Neural progenitor cell (in vitro differentiated cells): ENCODE results near the gene FCRL3. TPM values are rescaled to one million over a fixed set of nuclear protein-coding genes. Genes with fewer than 3 reads are reported as not detected.

Experiments
- DNase-seq: peaks from one replicate; pipeline ENCODE4 v3.0.0-alpha.2; 2016; ENCODE audit warnings: low spot score
- H2AFZ ChIP-seq: fragments of 200-600 bp; sonication (generic); replicated peaks from 2 replicates; pipeline ENCODE4 v1.6.1; 2016; ENCODE audit warnings: antibody characterized with exemption
- H3F3A ChIP-seq: fragments of 200-600 bp; sonication (generic); 2 replicates; pipeline ENCODE4 v1.6.1; 2016; ENCODE audit warnings: antibody characterized with exemption, low read depth
- H3K27ac ChIP-seq: fragments of 200-600 bp; sonication (generic); 2 replicates; pipeline ENCODE4 v1.5.1; 2016; ENCODE audit warnings: mild to moderate bottlenecking
- H3K27me3 ChIP-seq: fragments of 200-600 bp; sonication (generic); 2 replicates; pipeline ENCODE4 v1.6.1; 2016; ENCODE audit warnings: mild to moderate bottlenecking, moderate library complexity
- H3K36me3 ChIP-seq: fragments of 200-600 bp; sonication (generic); 2 replicates; pipeline ENCODE4 v1.5.1; 2016
- H3K4me1 ChIP-seq: fragments of 200-600 bp; sonication (generic); 2 replicates; pipeline ENCODE4 v1.6.1; 2016; ENCODE audit warnings: mixed run types
- H3K4me2 ChIP-seq: fragments of 200-600 bp; sonication (generic); 2 replicates; pipeline ENCODE4 v1.6.1; 2016
- H3K4me3 ChIP-seq: fragments of 200-600 bp; sonication (generic); 2 replicates; pipeline ENCODE4 v1.5.1; 2016
- H3K79me2 ChIP-seq: fragments of 200-600 bp; sonication (generic); 2 replicates; pipeline ENCODE4 v1.6.1; 2016; ENCODE audit warnings: low read depth
- H3K9ac ChIP-seq: fragments of 200-600 bp; sonication (generic); 2 replicates; pipeline ENCODE4 v1.6.1; 2016
- H3K9me3 ChIP-seq: fragments of 200-600 bp; sonication (generic); 2 replicates; pipeline ENCODE4 v1.5.1; 2016; ENCODE audit warnings: low read depth
- H4K20me1 ChIP-seq: fragments of 200-600 bp; sonication (generic); 2 replicates; pipeline ENCODE4 v1.6.1; 2016; ENCODE audit warnings: low read depth
- H3K27ac Mint-ChIP-seq: 3 replicates; pipeline ENCODE4 v1.8.0; 2021; ENCODE audit warnings: mixed read lengths
- H3K27me3 Mint-ChIP-seq: 2 replicates; pipeline ENCODE4 v1.8.0; 2022; ENCODE audit warnings: low read depth, mild to moderate bottlenecking, inconsistent platforms, moderate library complexity, mixed read lengths; ENCODE audit not compliant: insufficient read depth
- H3K36me3 Mint-ChIP-seq: 3 replicates; pipeline ENCODE4 v1.8.0; 2021; ENCODE audit warnings: mixed read lengths
- H3K4me1 Mint-ChIP-seq: 3 replicates; pipeline ENCODE4 v1.8.0; 2021; ENCODE audit warnings: mixed read lengths
- H3K4me3 Mint-ChIP-seq: 3 replicates; pipeline ENCODE4 v1.8.0; 2021; ENCODE audit warnings: mild to moderate bottlenecking, moderate library complexity, mixed read lengths
- H3K9me3 Mint-ChIP-seq: 3 replicates; pipeline ENCODE4 v1.8.0; 2020; ENCODE audit warnings: mixed read lengths
- CTCF ChIP-seq: fragments of 200-600 bp; sonication (generic); IDR thresholded peaks from 2 replicates; pipeline ENCODE4 v1.5.1; 2017; ENCODE audit warnings: antibody characterized with exemption, mild to moderate bottlenecking
- EZH2 ChIP-seq: fragments of 200-600 bp; sonication (generic); IDR thresholded peaks from 2 replicates; pipeline ENCODE4 v1.6.1; 2017; ENCODE audit warnings: antibody characterized with exemption, mild to moderate bottlenecking, moderate library complexity
- EZH2phosphoT487 ChIP-seq: fragments of 200-600 bp; sonication (generic); IDR thresholded peaks from 2 replicates; pipeline ENCODE4 v1.6.1; 2017; ENCODE audit warnings: antibody characterized with exemption
- total RNA-seq: library from RNA; depleted of rRNA; stranded (reverse); fragments of >200 nt; gene quantifications from 2 replicates; pipeline ENCODE4 v1.2.3, GENCODE V29; 2015; ENCODE audit warnings: low replicate concordance

FCRL3 gene
- total RNA-seq, 1 donor from 2014 or later = not detected

DNA sequence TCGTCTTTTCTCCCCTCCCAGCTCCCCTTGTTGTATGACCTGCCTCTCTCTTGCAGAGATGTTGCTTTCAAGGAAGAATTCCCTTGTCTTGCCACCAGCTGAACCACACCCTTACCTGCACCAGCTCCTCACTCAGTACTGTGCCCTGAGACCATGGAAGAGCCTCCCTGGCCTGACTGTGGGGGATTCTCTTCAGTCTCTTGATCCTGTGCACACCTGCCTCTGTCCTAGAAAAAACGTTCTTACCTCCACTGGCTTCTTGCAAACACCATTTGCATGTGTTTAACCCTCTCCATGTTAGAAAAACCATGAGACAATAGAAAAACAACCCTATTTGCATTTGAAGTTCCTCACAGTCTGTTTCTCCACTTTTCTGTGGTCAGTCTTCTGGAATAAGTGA is 59.4 kb downstream of the FCRL3 start:
- Histone ChIP-seq H3K4me2 (no peak overlapping the region), H3K4me3 (no peak overlapping the region), H3K9me3 (no peaks in the 10 kb centered on the region), H3K36me3 (no peaks in the 10 kb centered on the region), H3F3A (no peaks in the 10 kb centered on the region), H4K20me1 (no peaks in the 10 kb centered on the region), H3K27ac (no peak overlapping the region), H3K27me3 (no peaks in the 10 kb centered on the region), H3K9ac (no peak overlapping the region), H3K79me2 (no peaks in the 10 kb centered on the region), H3K4me1 (no peaks in the 10 kb centered on the region), H2AFZ (no peak overlapping the region)
- no peaks in the 10 kb centered on the region for H3K4me1 Mint-ChIP-seq
- H3K9me3 Mint-ChIP-seq = no peaks in the 10 kb centered on the region
- no peak for TF ChIP-seq EZH2phosphoT487
- no peak overlapping the region for H3K4me3 Mint-ChIP-seq
- no peak for DNase-seq
- H3K27ac Mint-ChIP-seq = no peak overlapping the region
- no peaks in the 10 kb centered on the region for H3K36me3 Mint-ChIP-seq
- H3K27me3 Mint-ChIP-seq = peaks cover 2% of the 10 kb centered on the region

- Histone ChIP-seq H3F3A (no peaks in the 10 kb centered on the region), H3K4me3 (no peak overlapping the region), H3K9ac (no peak overlapping the region), H3K27me3 (no peaks in the 10 kb centered on the region), H2AFZ (no peak overlapping the region), H3K9me3 (no peaks in the 10 kb centered on the region), H3K27ac (no peak overlapping the region), H3K4me1 (no peaks in the 10 kb centered on the region), H3K79me2 (no peaks in the 10 kb centered on the region), H4K20me1 (no peaks in the 10 kb centered on the region), H3K4me2 (no peak overlapping the region), H3K36me3 (no peaks in the 10 kb centered on the region)
- no peaks in the 10 kb centered on the region for H3K9me3 Mint-ChIP-seq
- no peaks in the 10 kb centered on the region for H3K36me3 Mint-ChIP-seq
- peaks cover 2% of the 10 kb centered on the region for H3K27me3 Mint-ChIP-seq
- no peak overlapping the region for H3K4me3 Mint-ChIP-seq
- TF ChIP-seq EZH2 = no peak
- no peak for TF ChIP-seq EZH2phosphoT487
- TF ChIP-seq CTCF = no peak
- DNase-seq = no peak
- H3K4me1 Mint-ChIP-seq = no peaks in the 10 kb centered on the region
- H3K27ac Mint-ChIP-seq = no peak overlapping the region
Observed at GRCh38 chr1:157639800-157640199, 60.8 kb downstream of the FCRL3 start.

DNA sequence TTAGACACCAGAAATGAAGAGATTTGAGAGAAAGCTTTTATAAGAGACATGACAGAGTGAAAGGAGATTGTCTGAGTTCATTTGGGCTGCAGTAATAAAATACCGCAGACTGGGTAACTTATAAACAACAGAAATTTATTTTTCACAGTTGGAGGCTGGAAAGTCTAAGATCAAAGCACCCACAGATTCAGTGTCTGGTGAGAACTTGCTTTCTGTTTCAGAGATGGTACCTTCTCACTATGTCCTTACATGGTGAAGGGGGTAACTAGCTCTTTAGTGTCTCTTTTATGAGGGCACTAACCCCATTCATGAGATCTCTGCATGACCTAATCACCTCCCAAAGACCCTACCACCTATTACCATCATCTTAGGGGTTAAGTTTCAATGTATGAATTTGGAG is 71.8 kb downstream of the FCRL3 start:
- Mint-ChIP-seq H3K4me3 (no peak overlapping the region), H3K27ac (no peak overlapping the region), H3K27me3 (no peaks in the 10 kb centered on the region), H3K4me1 (no peaks in the 10 kb centered on the region), H3K36me3 (no peaks in the 10 kb centered on the region), H3K9me3 (no peaks in the 10 kb centered on the region)
- H3K27ac ChIP-seq = no peak overlapping the region
- no peaks in the 10 kb centered on the region for H3F3A ChIP-seq
- H3K27me3 ChIP-seq = no peaks in the 10 kb centered on the region
- H3K4me1 ChIP-seq = no peaks in the 10 kb centered on the region
- TF ChIP-seq EZH2phosphoT487 = no peak
- no peak for TF ChIP-seq EZH2
- TF ChIP-seq CTCF = no peak
- H3K4me3 ChIP-seq = no peak overlapping the region
- H3K4me2 ChIP-seq = no peak overlapping the region
- no peaks in the 10 kb centered on the region for H3K9me3 ChIP-seq
- H3K79me2 ChIP-seq = no peaks in the 10 kb centered on the region
- H3K36me3 ChIP-seq = no peaks in the 10 kb centered on the region
- DNase-seq = no peak
- no peak overlapping the region for H2AFZ ChIP-seq
- no peaks in the 10 kb centered on the region for H4K20me1 ChIP-seq
- H3K9ac ChIP-seq = no peak overlapping the region

Other genes with a start within 250 kb of the FCRL3 start
- gene FCRL5, start 148.3 kb downstream of the FCRL3 start, total RNA-seq = not detected in 2 replicates
- gene FCRL4, start 102.7 kb downstream of the FCRL3 start, total RNA-seq = not detected in 2 replicates
- not detected in 2 replicates for gene FCRL2, start 76.4 kb upstream of the FCRL3 start, total RNA-seq
- not detected in 2 replicates for gene FCRL1, start 119.4 kb upstream of the FCRL3 start, total RNA-seq
- gene CD5L, start 141.0 kb upstream of the FCRL3 start, total RNA-seq = not detected in 2 replicates